BJ (cell line): ENCODE measurements around the gene PFN4. TPM values are rescaled to one million over a fixed set of nuclear protein-coding genes. Genes with fewer than 3 reads are reported as not detected.

Experiments used
- polyA plus RNA-seq: library from polyadenylated mRNA; depleted of rRNA; stranded (reverse); fragments of >200 nt; gene quantifications from 2 replicates; pipeline ENCODE4 v1.2.3, GENCODE V29; 2011; rRNA removed

PFN4 gene
- polyA plus RNA-seq, 1 experiment, result 0.40 TPM

Other genes with a start within 250 kb of the PFN4 start
- gene ATAD2B, start 196.2 kb downstream of the PFN4 start, polyA plus RNA-seq, result 1.5 and 2.9 TPM in 2 replicates
- gene UBXN2A, start 182.9 kb downstream of the PFN4 start, polyA plus RNA-seq, result 5.8 and 7.9 TPM in 2 replicates
- gene MFSD2B, start 113.2 kb downstream of the PFN4 start, polyA plus RNA-seq, result 0.06 and 0.10 TPM in 2 replicates
- gene WDCP, start 75.9 kb downstream of the PFN4 start, polyA plus RNA-seq, result 10.9 and 12.8 TPM in 2 replicates
- gene FKBP1B, start 73.6 kb downstream of the PFN4 start, polyA plus RNA-seq, result 13.5 and 15.9 TPM in 2 replicates
- 107 and 199 TPM in 2 replicates for gene SF3B6, start 47.0 kb downstream of the PFN4 start, polyA plus RNA-seq
- 37.4 and 45.1 TPM in 2 replicates for gene TP53I3, start 38.5 kb downstream of the PFN4 start, polyA plus RNA-seq
- gene FAM228B, start 135 bp upstream of the PFN4 start, polyA plus RNA-seq, result 4.2 and 7.6 TPM in 2 replicates
- 0.17 and 0.23 TPM in 2 replicates for gene FAM228A, start 51.7 kb upstream of the PFN4 start, polyA plus RNA-seq
- 16.3 and 20.4 TPM in 2 replicates for gene ITSN2, start 237.2 kb upstream of the PFN4 start, polyA plus RNA-seq